GM23248 (cell line): ENCODE measurements around the gene ICA1. TPM values are rescaled to one million over a fixed set of nuclear protein-coding genes. Genes with fewer than 3 reads are reported as not detected.

Source experiments
- DNase-seq: peaks from one replicate; pipeline ENCODE4 v3.0.0-alpha.2; 2015
- H2AFZ ChIP-seq: fragments of 200-600 bp; sonication (generic); 2 replicates; pipeline ENCODE4 v1.6.1; 2016; ENCODE audit warnings: antibody characterized with exemption
- H3F3A ChIP-seq: fragments of 200-600 bp; sonication (generic); 2 replicates; pipeline ENCODE4 v1.6.1; 2016; ENCODE audit warnings: mild to moderate bottlenecking, antibody characterized with exemption, mixed run types; ENCODE audit not compliant: insufficient read depth
- H3K27ac ChIP-seq: fragments of 200-600 bp; sonication (generic); 2 replicates; pipeline ENCODE4 v1.5.1; 2016; ENCODE audit warnings: mild to moderate bottlenecking
- H3K27me3 ChIP-seq: fragments of 200-600 bp; sonication (generic); replicated peaks from 2 replicates; pipeline ENCODE4 v1.6.1; 2016; ENCODE audit warnings: mild to moderate bottlenecking; ENCODE audit not compliant: insufficient read depth
- H3K36me3 ChIP-seq: fragments of 200-600 bp; sonication (generic); 2 replicates; pipeline ENCODE4 v1.6.1; 2016; ENCODE audit warnings: low read depth, mild to moderate bottlenecking
- H3K4me1 ChIP-seq: fragments of 200-600 bp; sonication (generic); 2 replicates; pipeline ENCODE4 v1.6.1; 2016; ENCODE audit warnings: mild to moderate bottlenecking; ENCODE audit not compliant: insufficient read depth
- H3K4me2 ChIP-seq: fragments of 200-600 bp; sonication (generic); one replicate; pipeline ENCODE4 v1.6.1; 2016; ENCODE audit warnings: mild to moderate bottlenecking; ENCODE audit not compliant: unreplicated experiment
- H3K4me3 ChIP-seq: fragments of 200-600 bp; sonication (generic); 2 replicates; pipeline ENCODE4 v1.5.1; 2016; ENCODE audit warnings: mild to moderate bottlenecking
- H3K79me2 ChIP-seq: fragments of 200-600 bp; sonication (generic); 2 replicates; pipeline ENCODE4 v1.6.1; 2016; ENCODE audit warnings: mild to moderate bottlenecking; ENCODE audit not compliant: insufficient read depth
- H3K9ac ChIP-seq: fragments of 200-600 bp; sonication (generic); 2 replicates; pipeline ENCODE4 v1.6.1; 2016; ENCODE audit warnings: mild to moderate bottlenecking
- H3K9me2 ChIP-seq: fragments of 200-600 bp; sonication (generic); 2 replicates; pipeline ENCODE4 v1.6.1; 2016; ENCODE audit warnings: mixed run types, mild to moderate bottlenecking, moderate library complexity; ENCODE audit not compliant: insufficient read depth
- H3K9me3 ChIP-seq: fragments of 200-600 bp; sonication (generic); one replicate; pipeline ENCODE4 v1.6.1; 2017; ENCODE audit warnings: low read depth
- H4K20me1 ChIP-seq: fragments of 200-600 bp; sonication (generic); 2 replicates; pipeline ENCODE4 v1.6.0; 2016; ENCODE audit not compliant: insufficient read depth
- EZH2 ChIP-seq: fragments of 200-600 bp; sonication (generic); IDR thresholded peaks from 2 replicates; pipeline ENCODE4 v1.6.1; 2018; ENCODE audit warnings: antibody characterized with exemption, mild to moderate bottlenecking; ENCODE audit not compliant: insufficient read depth, poor library complexity, severe bottlenecking
- EZH2phosphoT487 ChIP-seq: fragments of 200-600 bp; sonication (generic); IDR thresholded peaks from 2 replicates; pipeline ENCODE4 v1.6.1; 2018; ENCODE audit warnings: antibody characterized with exemption, moderate library complexity, mild to moderate bottlenecking, low read depth; ENCODE audit not compliant: insufficient read depth
- WGBS, 2 experiments: methylation state at CpG; one replicate each; pipeline ENCODE4 v1.1.6; 2015 to 2017; ENCODE audit warnings: low lambda C conversion rate in 2 of 2, low coverage in 1 of 2; ENCODE audit errors: missing lambda C conversion rate in 2 of 2; 5-methylcytosine and 5-hydroxymethylcytosine counted together
- in situ Hi-C: fragments of 300-500 bp; cut with MboI; formaldehyde crosslinking; loops from 2 replicates; pipeline ENCODE4 v1.15.0; 2020
- polyA plus RNA-seq: library from polyadenylated mRNA; unstranded; fragments of >200 nt; fragmentation: Nextera tagmentation; extraction: Ambion mirVana; gene quantifications from 2 replicates; pipeline ENCODE4 v1.2.1, GENCODE V29; 2016
- total RNA-seq: library from RNA; depleted of rRNA; stranded (reverse); fragments of >200 nt; shearing (Covaris generic); gene quantifications from 2 replicates; pipeline ENCODE4 v1.2.3, GENCODE V29; 2014

The ICA1 gene
- total and polyA plus RNA-seq, 2 experiments from 2014 or later: not detected

GRCh38 chr7:8142477-8142876 lies 119.5 kb downstream of the ICA1 start:
- H3K4me1 ChIP-seq: no peaks in the 10 kb centered on the region
- H3K9me3 ChIP-seq: no peaks in the 10 kb centered on the region
- in situ Hi-C loops: no loop called here
- H3K79me2 ChIP-seq: no peaks in the 10 kb centered on the region
- no peaks in the 10 kb centered on the region for H3K27me3 ChIP-seq
- H3K36me3 ChIP-seq: no peaks in the 10 kb centered on the region
- H2AFZ ChIP-seq: no peak overlapping the region
- H3K27ac ChIP-seq: no peak overlapping the region
- no peak overlapping the region for H3K9ac ChIP-seq
- no peaks in the 10 kb centered on the region for H3F3A ChIP-seq
- H3K4me3 ChIP-seq: no peak overlapping the region
- no peaks in the 10 kb centered on the region for H4K20me1 ChIP-seq
- TF ChIP-seq EZH2: no peak
- DNase-seq: no peak
- H3K9me2 ChIP-seq: no peaks in the 10 kb centered on the region
- H3K4me2 ChIP-seq: no peak overlapping the region
- 32 to 40% methylated on average over 2 of the region's 2 CpGs for WGBS, 2 experiments

GRCh38 chr7:8141070-8141469 lies 120.9 kb downstream of the ICA1 start:
- WGBS, 2 experiments: 72 to 80% methylated on average over 4 of the region's 4 CpGs

GRCh38 chr7:8136051-8136730 lies 125.8 kb downstream of the ICA1 start:
- Histone ChIP-seq H3K79me2 (no peaks in the 10 kb centered on the region), H3F3A (no peaks in the 10 kb centered on the region), H3K4me1 (no peaks in the 10 kb centered on the region), H3K36me3 (no peaks in the 10 kb centered on the region), H2AFZ (no peak overlapping the region), H4K20me1 (no peaks in the 10 kb centered on the region), H3K4me3 (no peak overlapping the region), H3K9me3 (no peaks in the 10 kb centered on the region), H3K9ac (no peak overlapping the region), H3K27ac (no peak overlapping the region), H3K27me3 (no peaks in the 10 kb centered on the region), H3K4me2 (no peak overlapping the region), H3K9me2 (no peaks in the 10 kb centered on the region)
- in situ Hi-C loops: no loop called here
- no peak for DNase-seq
- TF ChIP-seq EZH2: no peak
- TF ChIP-seq EZH2phosphoT487: no peak
- 76% methylated on average over 12 of the region's 12 CpGs for WGBS, 2 experiments

More at GRCh38 chr7:8141070-8141469, 120.9 kb downstream of the ICA1 start:
- Histone ChIP-seq H3K27ac (no peak overlapping the region), H3F3A (no peaks in the 10 kb centered on the region), H2AFZ (no peak overlapping the region), H4K20me1 (no peaks in the 10 kb centered on the region), H3K4me1 (no peaks in the 10 kb centered on the region), H3K9ac (no peak overlapping the region), H3K9me2 (no peaks in the 10 kb centered on the region), H3K27me3 (no peaks in the 10 kb centered on the region), H3K4me2 (no peak overlapping the region), H3K9me3 (no peaks in the 10 kb centered on the region), H3K79me2 (no peaks in the 10 kb centered on the region), H3K36me3 (no peaks in the 10 kb centered on the region), H3K4me3 (no peak overlapping the region)
- TF ChIP-seq EZH2phosphoT487 (no peak), EZH2 (no peak)
- in situ Hi-C loops: no loop called here
- DNase-seq: no peak

GRCh38 chr7:8135417-8135816 lies 126.5 kb downstream of the ICA1 start:
- H3K9me3 ChIP-seq: no peaks in the 10 kb centered on the region
- no peak overlapping the region for H3K4me3 ChIP-seq
- in situ Hi-C loops: no loop called here
- H2AFZ ChIP-seq: no peak overlapping the region
- no peaks in the 10 kb centered on the region for H3K36me3 ChIP-seq
- H3K27ac ChIP-seq: no peak overlapping the region
- H4K20me1 ChIP-seq: no peaks in the 10 kb centered on the region
- no peaks in the 10 kb centered on the region for H3K4me1 ChIP-seq
- no peak overlapping the region for H3K9ac ChIP-seq
- no peaks in the 10 kb centered on the region for H3K79me2 ChIP-seq
- H3F3A ChIP-seq: no peaks in the 10 kb centered on the region
- WGBS, 2 experiments: 75 to 78% methylated on average over 3 of the region's 3 CpGs
- TF ChIP-seq EZH2 (no peak), EZH2phosphoT487 (no peak)
- no peaks in the 10 kb centered on the region for H3K9me2 ChIP-seq
- no peaks in the 10 kb centered on the region for H3K27me3 ChIP-seq
- DNase-seq: no peak
- H3K4me2 ChIP-seq: no peak overlapping the region
